ENCODE measurements around the gene TTLL5.

Gene TTLL5

GRCh38 chr14:75987201-75987970 is 326.3 kb downstream of the TTLL5 start:
- H2AFZ ChIP-seq: no peak overlapping the region
- no peaks in the 10 kb centered on the region for H3K27me3 ChIP-seq (ENCODE audit: control insufficient read depth, insufficient read depth, low read length)
- no peak overlapping the region for H3K4me3 ChIP-seq (ENCODE audit: low read depth, low read length)
- peaks cover 19% of the 10 kb centered on the region for H3K4me1 ChIP-seq
- TF ChIP-seq CTCF (IDR thresholded peaks at IDR 0.05): no peak
- H3K36me3 ChIP-seq (ENCODE audit: control insufficient read depth, insufficient read depth, low read length): no peaks in the 10 kb centered on the region
- no peak overlapping the region for H3K4me2 ChIP-seq (ENCODE audit: low read length)
- no peaks in the 10 kb centered on the region for H3K9me3 ChIP-seq (ENCODE audit: control insufficient read depth, low read length)
- no peak overlapping the region for H3K27ac ChIP-seq
- H3K9ac ChIP-seq: no peak overlapping the region
- H3K79me2 ChIP-seq: peaks cover 11% of the 10 kb centered on the region

- Histone ChIP-seq H3K9me3 (ENCODE audit: control insufficient read depth, low read length) (no peaks in the 10 kb centered on the region), H3K4me2 (ENCODE audit: low read length) (no peak overlapping the region), H2AFZ (no peak overlapping the region), H3K79me2 (peaks cover 14% of the 10 kb centered on the region), H3K27ac (peak overlapping the region; percentile 73), H3K4me3 (ENCODE audit: low read depth, low read length) (no peak overlapping the region), H3K36me3 (ENCODE audit: control insufficient read depth, insufficient read depth, low read length) (no peaks in the 10 kb centered on the region), H3K9ac (no peak overlapping the region), H3K4me1 (peaks cover 16% of the 10 kb centered on the region), H3K27me3 (ENCODE audit: control insufficient read depth, insufficient read depth, low read length) (no peaks in the 10 kb centered on the region)
- TF ChIP-seq CTCF (IDR thresholded peaks at IDR 0.05): no peak
These were observed 328.1 kb downstream of the TTLL5 start for GRCh38 chr14:75989134-75989533.

GRCh38 chr14:75990297-75990696 is 329.3 kb downstream of the TTLL5 start:
- H3K4me1 ChIP-seq: peaks cover 5% of the 10 kb centered on the region
- peaks cover 22% of the 10 kb centered on the region for H3K79me2 ChIP-seq
- H3K4me2 ChIP-seq (ENCODE audit: low read length): no peak overlapping the region
- TF ChIP-seq CTCF (IDR thresholded peaks at IDR 0.05): no peak
- H3K36me3 ChIP-seq (ENCODE audit: control insufficient read depth, insufficient read depth, low read length): no peaks in the 10 kb centered on the region
- H3K9ac ChIP-seq: no peak overlapping the region
- H3K27me3 ChIP-seq (ENCODE audit: control insufficient read depth, insufficient read depth, low read length): no peaks in the 10 kb centered on the region
- H3K9me3 ChIP-seq (ENCODE audit: control insufficient read depth, low read length): no peaks in the 10 kb centered on the region
- no peak overlapping the region for H3K4me3 ChIP-seq (ENCODE audit: low read depth, low read length)
- H2AFZ ChIP-seq: no peak overlapping the region
- peak overlapping the region; percentile 73 for H3K27ac ChIP-seq

GRCh38 chr14:75991753-75992152 is 330.7 kb downstream of the TTLL5 start:
- no peak for TF ChIP-seq CTCF (IDR thresholded peaks at IDR 0.05)
- Histone ChIP-seq H3K36me3 (ENCODE audit: control insufficient read depth, insufficient read depth, low read length) (no peaks in the 10 kb centered on the region), H2AFZ (no peak overlapping the region), H3K79me2 (peaks cover 14% of the 10 kb centered on the region), H3K4me2 (ENCODE audit: low read length) (no peak overlapping the region), H3K4me1 (no peaks in the 10 kb centered on the region), H3K4me3 (ENCODE audit: low read depth, low read length) (no peak overlapping the region), H3K9me3 (ENCODE audit: control insufficient read depth, low read length) (no peaks in the 10 kb centered on the region), H3K27ac (no peak overlapping the region), H3K9ac (no peak overlapping the region), H3K27me3 (ENCODE audit: control insufficient read depth, insufficient read depth, low read length) (no peaks in the 10 kb centered on the region)

- H3K4me3 ChIP-seq (ENCODE audit: low read depth, low read length): no peak overlapping the region
- no peaks in the 10 kb centered on the region for H3K27me3 ChIP-seq (ENCODE audit: control insufficient read depth, insufficient read depth, low read length)
- H3K9ac ChIP-seq: no peak overlapping the region
- no peak overlapping the region for H2AFZ ChIP-seq
- H3K36me3 ChIP-seq (ENCODE audit: control insufficient read depth, insufficient read depth, low read length): no peaks in the 10 kb centered on the region
- no peaks in the 10 kb centered on the region for H3K4me1 ChIP-seq
- no peaks in the 10 kb centered on the region for H3K9me3 ChIP-seq (ENCODE audit: control insufficient read depth, low read length)
- peaks cover 19% of the 10 kb centered on the region for H3K79me2 ChIP-seq
- no peak overlapping the region for H3K27ac ChIP-seq
- no peak for TF ChIP-seq CTCF (IDR thresholded peaks at IDR 0.05)
- H3K4me2 ChIP-seq (ENCODE audit: low read length): no peak overlapping the region
These were observed 332.6 kb downstream of the TTLL5 start for GRCh38 chr14:75993567-75994041.

All from parathyroid adenoma (tissue), 2 donors.